K562 (cell line): Measurements from ENCODE around the gene MOK. TPM values are rescaled to one million over a fixed set of nuclear protein-coding genes. Genes with fewer than 3 reads are reported as not detected.

Source experiments
- CBFB ChIP-seq: sonication (generic); formaldehyde crosslinking; IDR thresholded peaks from 2 replicates; pipeline ENCODE4 v1.4.0; 2020; ENCODE audit warnings: mild to moderate bottlenecking, missing genetic modification reagents
- SUPT5H ChIP-seq: fragments of 450-650 bp; IDR thresholded peaks from 2 replicates; pipeline ENCODE4 v1.6.1; 2016
- TRIM28 ChIP-seq: fragments of 450-650 bp; IDR thresholded peaks from 2 replicates; pipeline ENCODE4 v1.6.1; 2017
- polyA plus RNA-seq, 8 experiments: library from polyadenylated mRNA; depleted of rRNA in 4 of 8; stranded (reverse) in 5 of 8; unstranded in 3 of 8; fragments of >200 nt; fragmentation: Nextera tagmentation in 2 of 8; fragmentation: Illumina TruSeq in 1 of 8; extraction: Ambion mirVana in 2 of 8; extraction: Trizol in 1 of 8; gene quantifications; 2 replicates each; pipeline versions ENCODE4 v1.2.1 to v1.2.3, GENCODE V29; 2011 to 2014; ENCODE audit warnings: inconsistent platforms in 1 of 8, missing spikeins in 1 of 8
- total RNA-seq, 7 experiments: library from RNA; depleted of rRNA in 6 of 7; stranded (reverse); fragments of >200 nt in 6 of 7; fragmentation: Illumina TruSeq in 2 of 7; extraction: Trizol in 2 of 7; gene quantifications; 2 replicates each; pipeline versions ENCODE4 v1.2.1 to v1.2.3, GENCODE V29; 2011 to 2021; ENCODE audit warnings: low replicate concordance in 1 of 7
- TF ChIP-seq, protein P1 (sequence below), 3 experiments: fragments of 200-800 bp in 1 of 3; fragments of 250-450 bp in 1 of 3; fragments of 450-650 bp in 1 of 3; sonication (Bioruptor Pico) in 1 of 3; sonication (Bioruptor generic) in 1 of 3; formaldehyde crosslinking in 1 of 3; IDR thresholded peaks; 2 replicates each; pipeline versions ENCODE4 v1.6.1 to v1.8.0; 2016 to 2022; ENCODE audit warnings: mild to moderate bottlenecking in 2 of 3, missing genetic modification characterization in 2 of 3, missing compliant biosample characterization in 1 of 3, moderate library complexity in 1 of 3
- TF ChIP-seq, protein P2 (sequence below), 2 experiments: fragments of 200-800 bp in 1 of 2; sonication (Bioruptor generic) in 1 of 2; sonication (generic) in 1 of 2; formaldehyde crosslinking in 1 of 2; IDR thresholded peaks in 1 of 2; conservative IDR thresholded peaks in 1 of 2; 2 replicates each; pipeline versions ENCODE4 v1.5.0 to v1.6.1; 2016 to 2020; ENCODE audit warnings: missing compliant biosample characterization in 1 of 2, missing genetic modification characterization in 1 of 2, missing genetic modification reagents in 1 of 2
- TF ChIP-seq, protein P3 (sequence below): fragments of 450-650 bp; IDR thresholded peaks from 2 replicates; pipeline ENCODE4 v1.7.1; 2018; ENCODE audit warnings: mild to moderate bottlenecking, low read depth; ENCODE audit not compliant: partially characterized antibody
- TF ChIP-seq, protein P4 (sequence below): fragments of 250-450 bp; sonication (Bioruptor Pico); IDR thresholded peaks from 2 replicates; pipeline ENCODE4 v1.4.0; 2020; ENCODE audit warnings: mild to moderate bottlenecking, moderate library complexity

MOK gene
- total and polyA plus RNA-seq, 9 of the 15 experiments (the other 6 are each of a cell fraction or from before 2014, with no cell fraction given), result 1.3 to 8.4 (median 5.3) TPM

DNA sequence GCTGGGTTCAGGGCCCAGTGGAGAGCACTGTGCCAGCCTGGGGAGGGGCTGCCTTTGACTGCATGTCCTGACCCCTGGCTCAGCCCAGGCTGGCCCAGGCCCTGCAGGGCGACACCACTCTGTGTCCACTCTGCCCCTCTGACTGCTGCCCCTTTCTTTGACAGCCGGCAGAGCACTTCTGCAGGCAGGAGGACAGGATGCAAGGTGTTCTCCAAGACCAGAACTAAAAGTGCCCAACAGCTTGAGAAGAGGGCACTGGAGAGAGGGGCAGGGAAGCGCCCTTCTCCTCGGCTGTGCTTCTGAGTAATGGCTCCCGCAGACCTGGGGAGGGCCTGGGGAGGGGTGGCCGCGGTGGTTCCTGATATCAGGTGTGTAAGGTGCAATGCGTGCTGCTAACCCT is 92.6 kb downstream of the MOK start (continued):
- TF ChIP-seq, protein P1, sequence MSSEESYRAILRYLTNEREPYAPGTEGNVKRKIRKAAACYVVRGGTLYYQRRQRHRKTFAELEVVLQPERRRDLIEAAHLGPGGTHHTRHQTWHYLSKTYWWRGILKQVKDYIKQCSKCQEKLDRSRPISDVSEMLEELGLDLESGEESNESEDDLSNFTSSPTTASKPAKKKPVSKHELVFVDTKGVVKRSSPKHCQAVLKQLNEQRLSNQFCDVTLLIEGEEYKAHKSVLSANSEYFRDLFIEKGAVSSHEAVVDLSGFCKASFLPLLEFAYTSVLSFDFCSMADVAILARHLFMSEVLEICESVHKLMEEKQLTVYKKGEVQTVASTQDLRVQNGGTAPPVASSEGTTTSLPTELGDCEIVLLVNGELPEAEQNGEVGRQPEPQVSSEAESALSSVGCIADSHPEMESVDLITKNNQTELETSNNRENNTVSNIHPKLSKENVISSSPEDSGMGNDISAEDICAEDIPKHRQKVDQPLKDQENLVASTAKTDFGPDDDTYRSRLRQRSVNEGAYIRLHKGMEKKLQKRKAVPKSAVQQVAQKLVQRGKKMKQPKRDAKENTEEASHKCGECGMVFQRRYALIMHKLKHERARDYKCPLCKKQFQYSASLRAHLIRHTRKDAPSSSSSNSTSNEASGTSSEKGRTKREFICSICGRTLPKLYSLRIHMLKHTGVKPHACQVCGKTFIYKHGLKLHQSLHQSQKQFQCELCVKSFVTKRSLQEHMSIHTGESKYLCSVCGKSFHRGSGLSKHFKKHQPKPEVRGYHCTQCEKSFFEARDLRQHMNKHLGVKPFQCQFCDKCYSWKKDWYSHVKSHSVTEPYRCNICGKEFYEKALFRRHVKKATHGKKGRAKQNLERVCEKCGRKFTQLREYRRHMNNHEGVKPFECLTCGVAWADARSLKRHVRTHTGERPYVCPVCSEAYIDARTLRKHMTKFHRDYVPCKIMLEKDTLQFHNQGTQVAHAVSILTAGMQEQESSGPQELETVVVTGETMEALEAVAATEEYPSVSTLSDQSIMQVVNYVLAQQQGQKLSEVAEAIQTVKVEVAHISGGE (CRISPR knock-in tag; IDR thresholded peaks at IDR 0.05), result no peak
- TF ChIP-seq, protein P2, sequence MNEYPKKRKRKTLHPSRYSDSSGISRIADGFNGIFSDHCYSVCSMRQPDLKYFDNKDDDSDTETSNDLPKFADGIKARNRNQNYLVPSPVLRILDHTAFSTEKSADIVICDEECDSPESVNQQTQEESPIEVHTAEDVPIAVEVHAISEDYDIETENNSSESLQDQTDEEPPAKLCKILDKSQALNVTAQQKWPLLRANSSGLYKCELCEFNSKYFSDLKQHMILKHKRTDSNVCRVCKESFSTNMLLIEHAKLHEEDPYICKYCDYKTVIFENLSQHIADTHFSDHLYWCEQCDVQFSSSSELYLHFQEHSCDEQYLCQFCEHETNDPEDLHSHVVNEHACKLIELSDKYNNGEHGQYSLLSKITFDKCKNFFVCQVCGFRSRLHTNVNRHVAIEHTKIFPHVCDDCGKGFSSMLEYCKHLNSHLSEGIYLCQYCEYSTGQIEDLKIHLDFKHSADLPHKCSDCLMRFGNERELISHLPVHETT (CRISPR knock-in tag; conservative IDR thresholded peaks at IDR 0.05 in 1 of 2, IDR thresholded peaks at IDR 0.05 in 1 of 2), result no peak
- TF ChIP-seq SUPT5H (no peak), TRIM28 (no peak), CBFB (CRISPR knock-in tag) (no peak)
- TF ChIP-seq, protein P3, sequence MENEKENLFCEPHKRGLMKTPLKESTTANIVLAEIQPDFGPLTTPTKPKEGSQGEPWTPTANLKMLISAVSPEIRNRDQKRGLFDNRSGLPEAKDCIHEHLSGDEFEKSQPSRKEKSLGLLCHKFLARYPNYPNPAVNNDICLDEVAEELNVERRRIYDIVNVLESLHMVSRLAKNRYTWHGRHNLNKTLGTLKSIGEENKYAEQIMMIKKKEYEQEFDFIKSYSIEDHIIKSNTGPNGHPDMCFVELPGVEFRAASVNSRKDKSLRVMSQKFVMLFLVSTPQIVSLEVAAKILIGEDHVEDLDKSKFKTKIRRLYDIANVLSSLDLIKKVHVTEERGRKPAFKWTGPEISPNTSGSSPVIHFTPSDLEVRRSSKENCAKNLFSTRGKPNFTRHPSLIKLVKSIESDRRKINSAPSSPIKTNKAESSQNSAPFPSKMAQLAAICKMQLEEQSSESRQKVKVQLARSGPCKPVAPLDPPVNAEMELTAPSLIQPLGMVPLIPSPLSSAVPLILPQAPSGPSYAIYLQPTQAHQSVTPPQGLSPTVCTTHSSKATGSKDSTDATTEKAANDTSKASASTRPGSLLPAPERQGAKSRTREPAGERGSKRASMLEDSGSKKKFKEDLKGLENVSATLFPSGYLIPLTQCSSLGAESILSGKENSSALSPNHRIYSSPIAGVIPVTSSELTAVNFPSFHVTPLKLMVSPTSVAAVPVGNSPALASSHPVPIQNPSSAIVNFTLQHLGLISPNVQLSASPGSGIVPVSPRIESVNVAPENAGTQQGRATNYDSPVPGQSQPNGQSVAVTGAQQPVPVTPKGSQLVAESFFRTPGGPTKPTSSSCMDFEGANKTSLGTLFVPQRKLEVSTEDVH, result no peak
- TF ChIP-seq, protein P4, sequence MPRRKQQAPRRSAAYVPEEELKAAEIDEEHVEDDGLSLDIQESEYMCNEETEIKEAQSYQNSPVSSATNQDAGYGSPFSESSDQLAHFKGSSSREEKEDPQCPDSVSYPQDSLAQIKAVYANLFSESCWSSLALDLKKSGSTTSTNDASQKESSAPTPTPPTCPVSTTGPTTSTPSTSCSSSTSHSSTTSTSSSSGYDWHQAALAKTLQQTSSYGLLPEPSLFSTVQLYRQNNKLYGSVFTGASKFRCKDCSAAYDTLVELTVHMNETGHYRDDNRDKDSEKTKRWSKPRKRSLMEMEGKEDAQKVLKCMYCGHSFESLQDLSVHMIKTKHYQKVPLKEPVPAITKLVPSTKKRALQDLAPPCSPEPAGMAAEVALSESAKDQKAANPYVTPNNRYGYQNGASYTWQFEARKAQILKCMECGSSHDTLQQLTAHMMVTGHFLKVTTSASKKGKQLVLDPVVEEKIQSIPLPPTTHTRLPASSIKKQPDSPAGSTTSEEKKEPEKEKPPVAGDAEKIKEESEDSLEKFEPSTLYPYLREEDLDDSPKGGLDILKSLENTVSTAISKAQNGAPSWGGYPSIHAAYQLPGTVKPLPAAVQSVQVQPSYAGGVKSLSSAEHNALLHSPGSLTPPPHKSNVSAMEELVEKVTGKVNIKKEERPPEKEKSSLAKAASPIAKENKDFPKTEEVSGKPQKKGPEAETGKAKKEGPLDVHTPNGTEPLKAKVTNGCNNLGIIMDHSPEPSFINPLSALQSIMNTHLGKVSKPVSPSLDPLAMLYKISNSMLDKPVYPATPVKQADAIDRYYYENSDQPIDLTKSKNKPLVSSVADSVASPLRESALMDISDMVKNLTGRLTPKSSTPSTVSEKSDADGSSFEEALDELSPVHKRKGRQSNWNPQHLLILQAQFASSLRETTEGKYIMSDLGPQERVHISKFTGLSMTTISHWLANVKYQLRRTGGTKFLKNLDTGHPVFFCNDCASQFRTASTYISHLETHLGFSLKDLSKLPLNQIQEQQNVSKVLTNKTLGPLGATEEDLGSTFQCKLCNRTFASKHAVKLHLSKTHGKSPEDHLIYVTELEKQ (CRISPR knock-in tag), result no peak
